Muscle layer of duodenum (tissue), 2 donors: ENCODE results near the gene TRAF3.
"Not testable (repeated sequence)": the region's sequence is repeated elsewhere in the genome, so short reads cannot be mapped to it uniquely, and the experiment has no call there.

Source experiments
- H3K27ac ChIP-seq: one replicate; pipeline ENCODE4 v1.7.0; 2013; ENCODE audit warnings: mild to moderate bottlenecking, low read length
- H3K27me3 ChIP-seq: one replicate; pipeline ENCODE4 v1.7.0; 2013; ENCODE audit warnings: low read depth, mild to moderate bottlenecking, control low read depth, low read length
- H3K36me3 ChIP-seq, 2 donors: one replicate each; pipeline ENCODE4 v1.7.0; 2013; ENCODE audit warnings: low read length in 2 of 2, control low read depth in 1 of 2, mild to moderate bottlenecking in 1 of 2; ENCODE audit not compliant: insufficient read depth in 2 of 2, control insufficient read depth in 1 of 2
- H3K4me1 ChIP-seq, 2 donors: one replicate each; pipeline ENCODE4 v1.7.0; 2013; ENCODE audit warnings: low read length in 2 of 2, mild to moderate bottlenecking in 2 of 2, control low read depth in 1 of 2, moderate library complexity in 1 of 2; ENCODE audit not compliant: insufficient read depth in 2 of 2, control insufficient read depth in 1 of 2
- H3K4me3 ChIP-seq, 2 donors: one replicate each; pipeline ENCODE4 v1.7.0; 2013; ENCODE audit warnings: low read length in 2 of 2, low read depth in 1 of 2, mild to moderate bottlenecking in 1 of 2
- H3K9me3 ChIP-seq, 2 donors: one replicate each; pipeline ENCODE4 v1.7.0; 2013; ENCODE audit warnings: low read length in 2 of 2, control low read depth in 1 of 2, mild to moderate bottlenecking in 1 of 2; ENCODE audit not compliant: control insufficient read depth in 1 of 2
- donor health status: healthy.

Gene TRAF3

DNA sequence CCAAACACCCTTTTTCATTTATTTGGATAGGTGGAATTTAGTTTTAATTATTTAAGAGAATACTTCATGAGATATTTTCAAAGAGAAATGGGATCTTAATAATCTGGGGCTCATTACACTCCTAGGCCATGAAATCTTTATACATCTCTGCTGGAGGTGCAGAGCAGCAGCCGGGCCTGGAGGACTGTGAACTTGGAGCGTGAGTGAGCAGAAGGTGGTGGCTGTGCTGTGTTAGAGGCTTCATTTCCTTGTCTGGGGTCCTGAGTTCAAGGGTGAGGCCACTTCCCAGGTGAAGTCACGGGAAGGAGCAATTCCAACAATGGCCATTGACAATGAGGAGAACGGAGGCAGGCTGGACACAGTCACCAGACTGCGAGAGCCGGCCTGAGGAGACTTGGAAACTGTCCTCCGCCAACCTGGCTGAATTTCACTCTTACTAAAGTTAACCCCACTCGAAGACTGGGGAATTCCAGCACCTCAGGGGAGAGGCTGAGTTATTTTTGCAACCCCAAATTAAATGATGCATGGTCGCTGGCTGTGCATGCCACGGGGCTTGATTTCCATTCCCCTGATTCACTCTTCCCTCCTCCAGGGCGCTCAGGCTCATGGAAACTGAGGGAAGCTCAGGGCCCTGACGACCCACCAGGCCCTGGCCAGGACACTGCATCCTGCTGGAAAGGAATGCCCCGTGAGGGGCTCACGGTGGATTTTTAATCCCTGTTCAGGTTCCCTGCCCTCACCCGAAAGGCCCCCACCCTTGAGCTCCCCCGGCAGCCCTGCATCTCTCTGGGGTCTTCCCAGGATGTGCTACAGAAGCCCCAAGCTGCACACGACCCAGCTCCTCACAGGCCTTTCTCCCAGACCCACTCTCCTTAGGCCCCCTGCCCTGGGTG lies 22.6 kb upstream of the TRAF3 start:
- no peak overlapping the region for H3K4me3 ChIP-seq
- no peaks in the 10 kb centered on the region for H3K4me1 ChIP-seq
- no peaks in the 10 kb centered on the region for H3K9me3 ChIP-seq
- no peaks in the 10 kb centered on the region for H3K27me3 ChIP-seq
- no peak overlapping the region for H3K27ac ChIP-seq
- no peaks in the 10 kb centered on the region for H3K36me3 ChIP-seq

DNA sequence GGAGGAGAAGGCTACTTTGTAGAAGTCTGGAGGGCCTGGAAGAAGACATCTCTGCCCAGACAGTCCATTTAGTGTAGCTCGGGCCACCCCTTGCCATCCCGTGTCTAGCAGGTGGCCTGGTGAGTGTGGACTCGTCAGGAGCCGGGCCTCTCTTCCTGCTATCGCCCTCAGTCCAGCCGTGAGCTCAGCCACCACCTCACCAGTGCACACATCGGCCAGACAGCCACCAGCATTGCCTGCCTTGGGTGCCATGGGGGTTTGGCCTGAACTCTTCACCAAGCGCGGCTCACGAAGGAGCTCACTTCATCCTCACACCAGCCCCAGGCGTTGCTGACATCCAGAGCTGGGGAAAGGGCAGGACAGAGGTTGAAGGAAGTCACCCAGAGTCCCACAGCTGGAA lies 19.6 kb upstream of the TRAF3 start:
- Histone ChIP-seq H3K36me3 (no peaks in the 10 kb centered on the region), H3K4me3 (no peak overlapping the region), H3K9me3 (no peaks in the 10 kb centered on the region), H3K27me3 (no peaks in the 10 kb centered on the region), H3K4me1 (peaks cover 0 to 3% of the 10 kb centered on the region in 2 donors), H3K27ac (no peak overlapping the region)

DNA sequence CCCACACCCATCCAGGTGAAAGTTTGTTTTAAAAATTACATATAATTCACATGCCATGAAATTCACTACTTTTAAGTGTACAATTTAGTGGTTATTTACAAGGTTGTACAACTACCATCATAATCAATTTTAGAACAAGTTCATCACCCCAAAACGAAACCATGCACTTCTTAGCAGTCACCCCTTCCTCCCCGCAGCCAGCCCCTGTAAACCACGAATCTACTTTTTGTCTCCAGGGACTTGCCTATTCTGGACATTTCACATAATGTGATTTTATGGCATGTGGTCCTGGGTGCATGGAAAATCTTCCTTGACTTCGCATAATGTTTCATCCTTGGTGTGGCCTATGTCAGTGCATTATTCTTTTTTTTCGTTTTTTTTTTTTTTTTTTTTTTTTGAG lies 19.2 kb upstream of the TRAF3 start:
- Histone ChIP-seq H3K4me3 (no peak overlapping the region), H3K9me3 (no peaks in the 10 kb centered on the region), H3K27me3 (no peaks in the 10 kb centered on the region), H3K27ac (no peak overlapping the region), H3K4me1 (peaks cover 0 to 3% of the 10 kb centered on the region in 2 donors), H3K36me3 (no peaks in the 10 kb centered on the region)

DNA sequence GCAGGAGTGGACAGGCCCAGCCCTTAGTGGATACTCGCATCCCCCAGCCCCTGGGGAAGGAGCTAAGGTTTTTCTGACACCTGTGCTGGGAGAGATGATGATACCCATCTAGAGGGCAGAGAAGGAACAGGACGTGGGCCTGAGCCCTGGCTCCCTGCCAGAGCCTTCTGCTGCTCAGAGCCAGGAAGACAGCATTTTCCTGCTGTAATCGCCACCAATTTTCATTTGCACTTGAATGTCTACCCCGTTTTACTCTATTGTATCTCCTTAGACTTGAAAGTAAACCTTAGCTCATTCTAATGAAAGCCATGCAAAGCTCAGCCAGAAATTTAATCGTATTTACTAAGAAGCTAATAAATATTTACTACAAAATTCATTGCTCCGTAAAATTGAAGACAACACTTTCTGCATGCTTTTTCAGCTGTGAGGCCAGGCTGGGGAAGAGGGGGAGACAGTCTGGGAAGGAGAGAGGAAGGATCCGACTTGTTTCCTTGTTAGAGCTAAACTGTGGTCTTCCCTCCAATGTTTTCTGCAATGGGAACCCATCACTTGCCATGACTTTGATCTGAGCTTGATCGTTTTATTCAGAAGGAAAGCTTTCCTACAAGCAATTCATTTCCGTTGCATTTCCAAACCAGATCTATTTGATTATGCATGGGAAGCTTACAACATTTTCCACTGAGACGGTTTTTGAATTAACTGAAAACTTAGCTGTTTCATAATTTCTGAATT lies 17.6 kb upstream of the TRAF3 start:
- no peak overlapping the region for H3K27ac ChIP-seq

DNA sequence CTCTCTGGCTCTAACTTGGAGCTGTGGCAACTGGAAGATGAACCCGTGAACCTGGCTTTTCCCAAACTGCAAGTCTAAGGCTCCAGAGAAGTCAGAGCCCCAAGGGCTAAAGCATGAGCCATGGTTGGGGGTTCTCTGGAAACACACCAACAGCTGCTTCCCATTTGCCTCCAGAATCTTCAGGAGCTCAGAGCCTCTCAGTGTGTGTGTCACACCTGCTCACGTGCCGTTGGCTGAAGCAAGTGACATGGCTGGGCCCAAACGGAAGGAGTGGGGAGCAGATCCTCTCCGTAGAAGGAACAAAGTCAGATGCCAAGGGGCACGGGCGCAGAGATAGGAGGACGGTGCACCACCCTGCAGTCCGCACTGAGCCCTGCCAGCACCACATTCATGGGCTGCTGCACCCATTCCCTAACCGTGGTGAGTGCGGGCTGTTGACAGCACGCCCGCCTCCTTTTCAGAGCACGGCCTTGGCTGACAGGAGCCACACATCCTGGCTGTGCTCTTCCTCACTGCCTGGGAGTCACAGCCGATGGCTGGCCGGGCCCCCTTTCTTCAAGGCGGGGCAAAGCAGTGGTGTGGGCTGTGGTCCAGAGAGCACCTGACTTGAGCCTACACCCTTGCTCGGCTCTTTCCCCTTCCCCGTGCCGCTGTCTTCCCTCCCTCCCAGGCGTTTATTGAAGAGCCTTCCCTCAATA lies 16.6 kb upstream of the TRAF3 start:
- Histone ChIP-seq H3K4me1 (peaks cover 0 to 3% of the 10 kb centered on the region in 2 donors), H3K4me3 (no peak overlapping the region), H3K27me3 (no peaks in the 10 kb centered on the region), H3K9me3 (no peaks in the 10 kb centered on the region), H3K27ac (no peak overlapping the region), H3K36me3 (no peaks in the 10 kb centered on the region)

More for the DNA sequence above, 17.6 kb upstream of the TRAF3 start:
- Histone ChIP-seq H3K4me3 (no peak overlapping the region), H3K27me3 (no peaks in the 10 kb centered on the region), H3K4me1 (peaks cover 0 to 3% of the 10 kb centered on the region in 2 donors), H3K9me3 (no peaks in the 10 kb centered on the region), H3K36me3 (no peaks in the 10 kb centered on the region)

DNA sequence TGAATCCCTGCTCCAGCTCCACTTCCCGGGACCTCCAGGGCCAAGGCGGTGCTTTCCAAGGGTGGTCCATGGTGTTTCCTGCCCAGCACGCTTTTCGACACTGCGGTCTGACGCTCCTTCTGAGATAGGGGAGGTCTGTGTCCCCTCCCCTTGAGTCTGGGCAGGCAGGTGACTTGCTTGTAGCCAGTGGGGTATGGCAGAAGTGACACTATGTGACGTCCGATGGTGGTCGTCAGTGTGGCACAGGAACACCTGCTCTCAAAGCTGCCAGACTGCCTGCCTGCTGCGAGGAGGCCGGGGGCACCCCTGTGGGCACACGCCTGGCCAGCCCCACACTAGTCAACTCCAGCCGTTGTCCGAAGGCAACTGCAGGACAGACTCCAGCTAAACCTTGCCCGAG lies 16.0 kb upstream of the TRAF3 start:
- H3K4me3 ChIP-seq = no peak overlapping the region
- no peaks in the 10 kb centered on the region for H3K9me3 ChIP-seq
- no peaks in the 10 kb centered on the region for H3K27me3 ChIP-seq
- no peaks in the 10 kb centered on the region for H3K36me3 ChIP-seq
- H3K4me1 ChIP-seq = peaks cover 0 to 3% of the 10 kb centered on the region in 2 donors
- H3K27ac ChIP-seq = no peak overlapping the region

DNA sequence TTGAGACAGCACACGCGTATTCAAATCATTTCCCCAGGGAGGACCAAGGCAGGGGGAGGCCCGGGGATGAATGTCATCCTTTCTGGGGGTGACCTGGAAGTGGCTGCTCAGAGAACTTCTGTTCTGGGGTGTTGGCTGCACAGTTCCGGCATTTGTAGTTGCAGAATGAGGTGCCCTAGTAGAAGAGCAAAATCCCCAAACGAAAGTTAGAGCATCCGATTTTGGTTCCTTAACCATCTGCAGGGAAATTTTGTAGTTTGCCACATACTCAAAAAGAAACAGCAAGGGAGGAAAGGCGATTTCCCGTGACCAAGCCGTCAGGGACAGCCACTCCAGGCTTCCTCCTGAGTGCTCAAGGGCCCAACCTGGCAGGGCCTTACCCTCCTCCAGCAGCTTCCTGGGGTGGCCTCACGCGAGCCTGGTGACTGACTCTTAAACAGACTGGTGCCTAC lies 13.0 kb upstream of the TRAF3 start:
- no peaks in the 10 kb centered on the region for H3K36me3 ChIP-seq
- no peak overlapping the region for H3K4me3 ChIP-seq
- no peak overlapping the region for H3K27ac ChIP-seq
- no peaks in the 10 kb centered on the region for H3K27me3 ChIP-seq
- no peaks in the 10 kb centered on the region for H3K9me3 ChIP-seq
- H3K4me1 ChIP-seq = peaks cover 0 to 3% of the 10 kb centered on the region in 2 donors

DNA sequence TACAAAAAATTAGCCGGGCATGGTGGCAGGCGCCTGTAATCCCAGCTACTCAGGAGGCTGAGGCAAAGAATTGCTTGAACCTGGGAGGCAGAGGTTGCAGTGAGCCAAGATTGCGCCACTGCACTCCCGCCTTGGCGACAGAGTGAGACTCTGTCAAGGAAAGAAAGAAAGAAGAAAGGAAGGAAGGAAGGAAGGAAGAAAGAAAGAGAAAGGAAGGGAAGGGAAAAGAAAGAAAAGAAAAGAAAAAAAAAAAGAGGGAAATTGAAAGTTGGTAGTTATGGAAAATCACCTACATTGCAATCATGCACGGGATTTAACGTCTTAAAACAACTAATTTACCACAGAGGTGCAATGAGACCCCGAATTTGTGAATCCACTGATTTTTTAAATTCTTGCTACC lies 11.5 kb upstream of the TRAF3 start:
- not testable (repeated sequence) for H3K27me3 ChIP-seq, H3K4me3 ChIP-seq, H3K27ac ChIP-seq, H3K4me1 ChIP-seq, H3K36me3 ChIP-seq, H3K9me3 ChIP-seq

DNA sequence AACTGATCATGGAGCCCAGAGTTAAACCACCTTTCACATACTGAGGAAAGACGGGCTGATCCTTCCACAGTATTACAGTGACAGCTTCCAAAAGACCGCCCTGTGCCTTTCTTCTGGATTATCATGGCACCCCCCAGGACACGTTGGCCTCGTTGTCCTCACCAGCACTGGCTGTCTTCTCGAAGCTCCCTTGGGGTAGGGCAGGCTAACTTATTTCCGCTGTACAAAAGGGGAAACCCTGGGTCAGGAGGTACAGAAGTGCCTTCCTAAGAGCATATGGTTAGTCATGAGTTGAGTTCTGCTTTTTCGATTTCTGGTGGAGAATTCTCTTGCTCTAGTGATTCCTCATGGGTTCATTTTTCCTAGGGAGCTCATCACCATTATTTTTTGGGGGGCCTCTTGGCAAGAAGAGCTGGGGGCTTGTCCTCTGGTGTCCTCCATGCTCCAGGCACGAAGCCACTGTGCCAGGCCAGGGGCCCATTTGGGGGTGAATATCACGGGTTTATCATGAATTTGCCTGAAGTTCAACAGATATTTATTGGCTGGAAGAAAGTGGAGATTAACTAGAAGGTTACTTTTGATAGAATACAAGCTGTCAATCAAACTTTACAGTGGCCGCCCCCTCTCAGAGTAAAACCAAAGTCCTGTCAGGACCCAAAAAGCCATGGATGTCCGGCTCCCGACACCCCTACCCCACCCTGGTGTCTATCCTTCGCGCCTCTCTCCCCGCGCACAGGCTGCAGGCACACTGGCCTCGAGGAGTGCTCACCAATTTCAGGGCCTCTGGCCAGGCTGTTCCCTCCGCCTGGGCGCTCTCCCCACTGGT lies 8.8 kb upstream of the TRAF3 start:
- H3K4me1 ChIP-seq = no peaks in the 10 kb centered on the region
- no peak overlapping the region for H3K4me3 ChIP-seq
- H3K27ac ChIP-seq = no peak overlapping the region
- H3K9me3 ChIP-seq = no peaks in the 10 kb centered on the region
- H3K36me3 ChIP-seq = no peaks in the 10 kb centered on the region
- no peaks in the 10 kb centered on the region for H3K27me3 ChIP-seq

DNA sequence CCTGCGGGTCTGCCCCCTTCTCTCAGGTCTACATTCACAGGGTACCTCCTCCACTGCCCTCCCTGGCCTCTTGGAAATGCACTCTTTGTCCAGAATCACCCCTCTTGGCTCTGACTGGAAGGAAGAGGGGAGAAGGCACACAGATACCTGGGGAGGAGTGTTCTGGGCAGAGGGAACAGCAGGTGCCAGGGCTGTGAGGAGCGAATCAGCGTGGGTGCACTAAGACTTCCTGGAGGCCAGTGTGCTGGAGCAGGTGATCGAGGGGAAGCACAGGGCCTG lies 8.3 kb upstream of the TRAF3 start:
- no peak overlapping the region for H3K27ac ChIP-seq
- no peaks in the 10 kb centered on the region for H3K27me3 ChIP-seq
- no peaks in the 10 kb centered on the region for H3K4me1 ChIP-seq
- H3K36me3 ChIP-seq = no peaks in the 10 kb centered on the region
- H3K4me3 ChIP-seq = no peak overlapping the region
- no peaks in the 10 kb centered on the region for H3K9me3 ChIP-seq
